MCF 10A (cell line): ENCODE measurements around the gene ALS2. TPM values are rescaled to one million over a fixed set of nuclear protein-coding genes. Genes with fewer than 3 reads are reported as not detected.

Experiments
- BruUV-seq: library from RNA; stranded (reverse); fragments of 400-500 nt; replicated peaks from 2 replicates; lab custom pipeline; 2021; lab: Mats Ljungman, UMichigan
- CTCF ChIA-PET: fragments of 300-600 bp; sonication (Branson Sonifier 250); formaldehyde crosslinking; extraction: SDS; loops from one replicate; lab custom pipeline; 2021; ENCODE audit warnings: antibody characterized with exemption, inconsistent platforms; lab: Yijun Ruan, JAX
- POLR2A ChIA-PET: fragments of 300-600, 350-650 bp; sonication (Branson Sonifier 250); formaldehyde crosslinking; extraction: SDS; loops from one replicate; lab custom pipeline; 2020; ENCODE audit warnings: antibody characterized with exemption, inconsistent platforms; lab: Yijun Ruan, JAX
- DNase-seq: peaks from one replicate; pipeline ENCODE4 v3.0.0-alpha.2; 2018; ENCODE audit not compliant: unreplicated experiment
- H3K27ac Mint-ChIP-seq: one replicate; pipeline ENCODE4 v1.8.0; 2022; ENCODE audit warnings: mild to moderate bottlenecking, low read depth, mixed read lengths; ENCODE audit not compliant: unreplicated experiment
- H3K27me3 Mint-ChIP-seq: one replicate; pipeline ENCODE4 v1.8.0; 2022; ENCODE audit warnings: mixed read lengths; ENCODE audit not compliant: insufficient read depth, unreplicated experiment
- H3K36me3 Mint-ChIP-seq: one replicate; pipeline ENCODE4 v1.8.0; 2022; ENCODE audit warnings: mild to moderate bottlenecking, moderate library complexity, mixed read lengths; ENCODE audit not compliant: insufficient read depth, unreplicated experiment
- H3K4me1 Mint-ChIP-seq: one replicate; pipeline ENCODE4 v1.8.0; 2022; ENCODE audit warnings: mixed read lengths; ENCODE audit not compliant: insufficient read depth, unreplicated experiment
- H3K4me3 Mint-ChIP-seq: one replicate; pipeline ENCODE4 v1.8.0; 2022; ENCODE audit warnings: mild to moderate bottlenecking, moderate library complexity, mixed read lengths; ENCODE audit not compliant: unreplicated experiment
- H3K9me3 Mint-ChIP-seq: one replicate; pipeline ENCODE4 v1.8.0; 2022; ENCODE audit warnings: mixed read lengths; ENCODE audit not compliant: unreplicated experiment
- CTCF ChIP-seq: fragments of 200-600 bp; IDR thresholded peaks from one replicate; pipeline ENCODE4 v1.8.0; 2022; ENCODE audit warnings: antibody characterized with exemption, mild to moderate bottlenecking; ENCODE audit not compliant: unreplicated experiment
- intact Hi-C: fragments of 100-400 bp; cut with micrococcal nuclease; formaldehyde crosslinking; loops from 2 replicates; pipeline ENCODE4 v1.14.1; 2022
- total RNA-seq: library from RNA; stranded (reverse); gene quantifications from 2 replicates; pipeline ENCODE4 v1.2.3, GENCODE V29; 2022

Gene ALS2
- total RNA-seq, 1 experiment from 2014 or later, result 14.6 TPM

- Mint-ChIP-seq H3K4me1 (peaks cover 12% of the 10 kb centered on the region), H3K27ac (no peak overlapping the region), H3K4me3 (no peak overlapping the region), H3K36me3 (no peaks in the 10 kb centered on the region), H3K9me3 (no peaks in the 10 kb centered on the region), H3K27me3 (no peaks in the 10 kb centered on the region)
- peak; percentile 74 for TF ChIP-seq CTCF
- peak; percentile 57 for DNase-seq
- CTCF ChIA-PET, result interaction anchor here (0.7 to 2.6 kb wide), 17 partner anchors 9 to 498 kb away, joined by 3 to 25 read pairs (median 4); partner anchors contain the start of genes ALS2 and CDK15
- no TSS peak for BruUV-seq
- POLR2A ChIA-PET, result interaction anchor here (2.8 kb wide), 1 partner anchor 15 kb away, joined by 16 read pairs; the partner anchor contains the start of gene ALS2
- intact Hi-C loops, result loop anchor here (1.0 to 10.0 kb wide), 6 partner anchors 64 to 561 kb away; no protein-coding TSS in a partner anchor
These were observed 15.1 kb upstream of the ALS2 start for GRCh38 chr2:201795607-201796477.

GRCh38 chr2:201794294-201794693 is 13.6 kb upstream of the ALS2 start:
- CTCF ChIA-PET, result interaction anchor here (0.6 to 1.1 kb wide), 4 partner anchors 115 to 695 kb away, joined by 3 to 5 read pairs (median 4); no protein-coding TSS in a partner anchor

GRCh38 chr2:201793631-201794030 is 12.9 kb upstream of the ALS2 start:
- TF ChIP-seq CTCF, result no peak
- CTCF ChIA-PET, result interaction anchor here (0.6 to 1.1 kb wide), 3 partner anchors 115 to 385 kb away, joined by 3 to 5 read pairs (median 4); no protein-coding TSS in a partner anchor
- DNase-seq, result no peak
- H3K4me3 Mint-ChIP-seq, result no peak overlapping the region
- POLR2A ChIA-PET, result interaction anchor here (2.8 kb wide), 1 partner anchor 13 kb away, joined by 16 read pairs; the partner anchor contains the start of gene ALS2
- peaks cover 10% of the 10 kb centered on the region for H3K4me1 Mint-ChIP-seq
- no peaks in the 10 kb centered on the region for H3K36me3 Mint-ChIP-seq
- no peak overlapping the region for H3K27ac Mint-ChIP-seq
- intact Hi-C loops, result loop anchor here (10.0 kb wide), 1 partner anchor 559 kb away; no protein-coding TSS in a partner anchor
- H3K9me3 Mint-ChIP-seq, result no peaks in the 10 kb centered on the region
- no peaks in the 10 kb centered on the region for H3K27me3 Mint-ChIP-seq
- no TSS peak for BruUV-seq

More at GRCh38 chr2:201794294-201794693, 13.6 kb upstream of the ALS2 start:
- no peaks in the 10 kb centered on the region for H3K9me3 Mint-ChIP-seq
- POLR2A ChIA-PET, result interaction anchor here (2.8 kb wide), 1 partner anchor 14 kb away, joined by 16 read pairs; the partner anchor contains the start of gene ALS2
- intact Hi-C loops, result loop anchor here (10.0 kb wide), 1 partner anchor 559 kb away; no protein-coding TSS in a partner anchor
- BruUV-seq, result no TSS peak
- TF ChIP-seq CTCF, result no peak
- no peak overlapping the region for H3K27ac Mint-ChIP-seq
- H3K36me3 Mint-ChIP-seq, result no peaks in the 10 kb centered on the region
- H3K4me1 Mint-ChIP-seq, result peaks cover 12% of the 10 kb centered on the region
- H3K4me3 Mint-ChIP-seq, result no peak overlapping the region
- no peaks in the 10 kb centered on the region for H3K27me3 Mint-ChIP-seq
- DNase-seq, result no peak

- no peak overlapping the region for H3K27ac Mint-ChIP-seq
- H3K9me3 Mint-ChIP-seq, result no peaks in the 10 kb centered on the region
- BruUV-seq, result no TSS peak
- intact Hi-C loops, result loop anchor here (10.0 kb wide), 1 partner anchor 556 kb away; no protein-coding TSS in a partner anchor
- H3K4me1 Mint-ChIP-seq, result no peaks in the 10 kb centered on the region
- ChIA-PET CTCF (no interaction called here), POLR2A (interaction anchor here (1.3 kb wide), 1 partner anchor 10 kb away, joined by 3 read pairs; the partner anchor contains the start of gene ALS2)
- no peaks in the 10 kb centered on the region for H3K27me3 Mint-ChIP-seq
- DNase-seq, result no peak
- H3K36me3 Mint-ChIP-seq, result no peaks in the 10 kb centered on the region
- TF ChIP-seq CTCF, result no peak
- no peak overlapping the region for H3K4me3 Mint-ChIP-seq
These were observed 10.3 kb upstream of the ALS2 start for GRCh38 chr2:201790989-201791388.
